HG03280 (cell line): ENCODE measurements around the gene SND1.
"Not testable (repeated sequence)": the region's sequence is repeated elsewhere in the genome, so short reads cannot be mapped to it uniquely, and the experiment has no call there.

Source experiments
- ATAC-seq: cut with Tn5 transposase; IDR thresholded peaks from one replicate; pipeline ENCODE4 v1.9.1; 2021; ENCODE audit warnings: mild to moderate bottlenecking, moderate library complexity; ENCODE audit not compliant: unreplicated experiment

SND1 gene

DNA sequence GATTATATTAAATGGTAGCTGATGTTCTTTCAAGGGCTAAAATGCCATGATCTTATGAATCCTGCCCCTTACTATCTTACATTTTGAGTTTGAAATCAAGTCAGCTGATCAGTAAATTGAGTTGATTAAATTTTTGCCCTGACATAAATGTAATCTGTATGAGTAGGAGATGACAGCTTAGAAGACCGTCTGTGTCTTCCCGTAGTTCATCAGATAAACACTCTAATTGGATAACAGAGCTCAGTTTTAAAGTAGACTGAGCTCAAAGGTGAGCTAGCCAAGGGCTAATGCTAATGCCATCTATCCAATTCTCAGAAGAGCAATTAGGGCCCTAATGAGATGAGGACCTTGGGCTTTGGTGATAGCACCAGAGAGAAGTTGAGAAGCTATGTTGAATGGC lies 296.3 kb downstream of the SND1 start:
- no peak for ATAC-seq

DNA sequence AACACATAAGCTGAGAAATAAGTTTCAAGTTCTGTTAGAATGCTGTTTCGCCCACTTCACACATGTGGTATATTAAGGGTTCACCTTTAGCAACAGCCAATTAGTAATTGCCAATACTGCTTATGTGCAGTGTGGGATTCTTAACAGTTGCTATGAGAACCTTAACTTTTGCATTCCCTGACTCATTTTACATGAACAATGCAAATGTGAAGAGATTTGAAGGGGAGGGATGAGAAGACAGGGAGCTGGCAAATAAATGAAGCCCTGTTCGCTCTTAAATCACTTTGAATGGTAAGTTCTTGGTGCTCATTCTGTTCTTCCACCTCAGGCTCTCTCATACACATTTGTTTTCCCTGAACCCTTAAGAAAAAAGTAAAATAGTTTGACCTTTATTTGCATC lies 296.9 kb downstream of the SND1 start:
- no peak for ATAC-seq

DNA sequence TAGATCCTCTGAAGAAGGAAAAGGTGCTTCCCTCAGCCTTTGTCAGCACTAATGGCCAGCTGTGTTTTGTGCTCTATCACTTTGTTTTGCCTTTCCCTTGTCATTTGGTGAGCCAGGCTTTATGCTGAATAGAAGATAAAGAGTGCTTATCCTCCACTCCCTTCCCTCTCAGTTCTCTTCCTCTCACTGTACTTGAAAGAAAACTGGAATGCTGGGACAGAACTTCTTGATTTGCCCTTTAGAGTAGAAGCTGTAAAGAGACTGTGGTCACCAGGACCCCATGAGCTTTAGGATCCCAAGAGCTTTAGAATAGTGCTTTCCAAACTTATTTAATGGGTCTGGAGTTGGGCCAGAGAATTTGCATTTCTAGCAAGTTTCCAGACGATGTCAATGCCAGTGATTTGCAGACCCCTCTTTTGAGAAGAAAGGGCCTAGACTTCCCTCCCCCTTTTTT lies 297.8 kb downstream of the SND1 start:
- no peak for ATAC-seq

DNA sequence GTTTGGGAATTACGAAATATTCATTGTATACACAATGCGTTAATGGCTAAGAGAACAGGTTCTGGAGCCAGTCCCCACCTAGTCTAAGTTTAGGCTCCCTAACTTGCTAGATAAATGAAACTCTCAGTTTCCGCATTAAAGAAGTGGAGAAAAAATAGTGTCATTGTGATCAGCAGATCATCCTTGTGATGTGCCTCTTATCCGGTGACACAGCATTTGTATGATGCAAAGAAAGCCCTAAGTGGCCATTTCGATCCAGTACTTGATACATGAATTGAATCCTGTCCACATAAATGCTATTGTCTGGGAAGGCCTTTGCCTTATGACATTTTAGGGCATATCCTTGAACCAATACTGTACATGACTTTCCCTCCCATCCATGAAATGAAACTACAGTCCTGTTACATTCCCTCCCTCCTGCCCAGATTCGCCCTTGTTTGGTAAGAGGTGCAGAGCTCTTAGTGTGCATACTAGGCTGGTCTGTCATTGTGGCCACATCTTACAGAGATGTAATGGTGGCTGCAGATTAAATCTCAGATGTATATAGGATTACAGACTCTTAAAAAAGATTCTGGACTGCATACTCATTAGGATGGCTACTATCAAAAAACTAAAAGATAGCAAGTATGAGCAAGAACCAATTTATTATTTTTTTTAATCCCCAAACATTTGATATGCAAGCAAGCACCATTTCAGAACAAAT lies 298.4 kb downstream of the SND1 start:
- ATAC-seq, result no peak

DNA sequence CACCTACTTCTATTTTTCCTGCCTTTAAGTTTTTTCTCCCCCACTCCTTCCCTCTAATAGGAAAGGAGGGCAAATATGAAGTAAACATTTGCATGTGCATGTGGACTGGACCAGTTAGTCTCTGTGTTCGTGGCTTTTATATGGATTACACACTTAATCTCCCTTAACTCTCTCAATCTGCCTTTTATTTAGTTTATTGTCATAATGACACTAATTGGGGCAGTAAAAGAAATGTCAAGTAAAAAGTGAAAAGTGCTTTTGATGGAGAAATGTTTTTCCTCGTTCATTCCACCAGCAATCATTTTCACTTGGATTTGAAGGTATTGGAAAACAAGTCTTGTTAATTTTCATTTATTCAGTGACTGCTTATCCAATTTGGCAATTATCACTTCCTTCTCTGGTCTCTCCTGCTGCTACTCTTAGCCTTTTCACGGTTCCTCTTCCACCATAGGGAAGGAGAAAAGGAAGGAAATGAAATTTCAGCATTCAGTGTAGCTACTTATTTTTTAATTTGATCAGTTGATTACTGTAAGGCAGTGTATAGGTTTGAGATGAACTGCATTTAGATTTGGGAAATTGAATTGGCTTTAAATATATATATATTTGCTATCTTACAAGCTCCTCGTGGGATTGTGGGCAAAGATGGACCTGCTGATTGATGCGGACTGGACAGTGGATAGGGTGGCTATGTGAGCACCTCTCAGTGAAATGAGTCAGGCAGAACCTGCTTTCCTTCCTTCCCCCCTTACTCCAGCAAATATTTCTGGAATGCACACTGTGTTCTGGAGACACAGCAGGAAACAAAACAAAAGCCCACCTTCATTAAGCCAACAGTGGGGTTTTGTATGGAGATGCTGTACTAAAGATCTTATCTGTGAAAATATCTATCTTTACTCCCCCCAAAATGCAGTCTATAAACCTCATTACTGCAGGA lies 301.7 kb downstream of the SND1 start:
- ATAC-seq, result no peak

DNA sequence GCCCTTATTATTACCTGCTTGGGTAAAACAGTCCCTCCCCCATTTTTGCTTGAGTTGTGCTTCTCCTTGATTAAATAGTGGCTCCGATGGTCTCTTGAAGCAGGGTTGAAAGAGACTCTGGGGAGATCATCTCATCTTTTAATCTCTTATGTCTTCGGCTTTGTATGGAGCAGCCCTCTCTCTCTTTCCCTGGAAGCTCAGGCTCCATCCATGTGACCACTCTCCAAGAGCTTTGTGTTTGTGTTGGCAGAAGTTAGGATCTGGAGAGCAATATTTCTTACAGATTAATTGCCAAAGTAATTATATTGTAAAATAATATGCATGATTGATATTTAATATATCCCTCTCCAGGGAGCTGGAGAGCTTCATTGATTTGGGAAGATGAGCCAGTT lies 302.4 kb downstream of the SND1 start:
- no peak for ATAC-seq

DNA sequence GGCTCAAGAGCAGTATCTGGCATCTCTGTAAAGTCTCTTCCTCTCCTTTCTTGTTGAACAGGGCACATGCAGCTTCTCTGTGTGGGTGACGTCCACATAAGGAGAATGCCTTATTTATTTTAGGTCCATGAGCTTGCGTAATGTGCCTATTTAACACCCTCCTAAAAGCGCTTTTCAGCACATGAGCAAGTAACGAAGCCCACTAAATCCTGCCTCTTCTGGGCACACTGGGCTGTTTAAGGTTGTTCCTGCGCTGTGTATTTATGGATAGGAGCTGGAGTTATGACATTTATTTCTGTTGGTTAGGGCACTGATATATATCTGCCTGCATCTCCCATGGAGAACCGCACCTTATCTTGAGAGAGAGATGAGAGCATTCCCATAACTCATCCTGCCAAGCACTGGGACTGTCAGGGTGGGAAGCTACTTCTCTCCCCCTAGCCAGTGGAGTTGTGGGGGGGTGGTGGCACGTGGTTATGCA lies 303.1 kb downstream of the SND1 start:
- no peak for ATAC-seq

DNA sequence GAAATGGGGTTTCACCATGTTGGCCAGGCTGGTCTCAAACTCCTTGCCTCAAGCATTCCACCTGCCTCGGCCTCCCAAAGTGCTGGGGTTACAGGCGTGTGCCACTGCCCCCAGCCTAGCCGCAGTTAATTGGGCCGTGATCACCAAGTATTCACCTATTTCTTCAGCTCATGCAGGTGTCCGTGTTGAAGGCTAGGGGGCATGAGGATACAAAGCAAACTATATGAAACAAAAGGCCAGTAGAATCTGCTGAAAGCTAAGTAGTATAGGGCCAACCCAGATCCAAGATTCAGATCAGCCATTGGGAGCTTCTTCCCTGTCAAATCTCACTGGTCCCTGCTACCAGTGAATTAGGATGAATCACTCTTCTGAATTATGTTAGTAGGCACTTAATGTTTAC lies 305.9 kb downstream of the SND1 start:
- no peak for ATAC-seq

DNA sequence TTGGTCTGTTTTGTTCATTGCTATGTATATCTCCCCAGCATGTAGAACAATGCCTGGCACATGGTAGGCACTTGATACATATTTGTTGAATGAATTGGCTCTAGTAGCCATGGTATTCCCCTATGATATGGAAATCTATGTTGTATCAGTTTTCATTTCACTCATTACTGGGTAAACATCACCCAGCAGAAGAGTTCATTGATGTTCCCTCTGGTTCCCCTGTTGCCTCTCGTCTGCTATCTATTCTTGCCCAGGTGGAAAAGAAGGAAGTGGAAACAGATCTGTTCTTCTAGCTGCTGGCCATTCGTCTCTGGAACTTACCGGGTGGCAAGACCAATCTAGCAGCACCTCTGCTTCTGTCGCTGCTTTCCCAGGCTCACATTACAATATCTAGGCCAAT lies 307.8 kb downstream of the SND1 start:
- no peak for ATAC-seq

DNA sequence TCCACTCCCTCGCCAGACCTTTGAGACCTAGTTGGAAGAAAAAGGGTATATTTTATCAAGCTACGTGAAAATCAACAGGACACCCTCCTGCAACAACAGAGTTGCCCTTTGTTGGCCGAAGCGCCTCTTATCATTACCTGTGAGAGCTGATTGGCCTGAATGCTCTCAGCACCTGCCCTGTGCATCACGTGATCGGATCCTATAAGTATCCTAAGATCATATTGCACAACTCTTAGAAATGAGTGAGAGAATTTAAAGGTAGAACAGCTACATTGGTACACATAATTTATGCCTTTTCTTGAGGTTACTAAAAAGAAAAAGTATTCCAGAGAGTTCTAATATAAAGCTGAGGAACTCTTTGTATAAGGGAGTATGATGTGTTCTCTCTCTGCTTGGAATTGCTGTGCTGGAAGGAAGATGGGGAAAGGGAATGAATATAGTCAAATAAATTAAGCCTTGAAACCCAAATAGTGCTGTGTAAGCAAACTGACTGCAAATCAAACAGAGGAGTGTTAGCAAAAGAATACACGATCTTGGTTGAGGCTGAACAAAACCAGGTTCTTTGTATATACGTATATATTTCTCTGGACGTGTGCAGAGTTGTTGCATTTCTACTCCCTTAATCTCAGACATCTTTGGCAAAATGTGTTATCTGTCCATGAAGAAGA lies 309.9 kb downstream of the SND1 start:
- ATAC-seq, result no peak

DNA sequence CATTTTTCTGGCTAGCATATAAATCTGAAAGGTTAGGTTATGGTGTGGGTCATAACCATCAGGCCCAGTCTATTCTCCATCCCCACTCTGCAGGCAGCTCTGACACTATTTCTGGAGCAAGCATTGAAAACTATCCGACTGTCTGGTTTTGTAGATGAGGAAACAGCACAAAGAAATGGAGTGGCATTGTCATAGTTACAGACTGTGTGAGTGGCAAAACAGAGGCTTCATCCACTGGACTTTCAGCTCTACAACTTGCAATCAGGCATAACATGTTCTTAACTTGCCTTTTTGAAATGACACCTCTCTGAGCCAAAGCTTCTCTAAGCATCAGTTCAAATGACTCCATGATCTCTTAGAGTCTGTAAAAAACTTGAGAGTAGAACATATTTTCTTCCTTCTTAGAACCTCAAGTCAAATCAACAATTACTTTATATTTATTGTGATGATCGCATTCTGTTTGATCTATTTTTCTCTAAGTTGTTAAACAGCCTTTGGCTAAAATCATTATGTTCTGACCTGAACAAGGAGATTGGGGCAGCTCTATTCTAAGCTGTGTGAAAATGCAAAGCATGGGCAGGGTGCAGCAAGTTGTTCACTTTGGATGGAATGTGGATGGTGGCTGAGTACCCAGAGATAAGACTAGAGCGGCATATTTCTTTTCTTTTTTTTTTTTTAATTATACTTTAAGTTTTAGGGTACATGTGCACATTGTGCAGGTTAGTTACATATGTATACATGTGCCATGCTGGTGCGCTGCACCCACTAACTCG lies 310.8 kb downstream of the SND1 start:
- ATAC-seq, result no peak

DNA sequence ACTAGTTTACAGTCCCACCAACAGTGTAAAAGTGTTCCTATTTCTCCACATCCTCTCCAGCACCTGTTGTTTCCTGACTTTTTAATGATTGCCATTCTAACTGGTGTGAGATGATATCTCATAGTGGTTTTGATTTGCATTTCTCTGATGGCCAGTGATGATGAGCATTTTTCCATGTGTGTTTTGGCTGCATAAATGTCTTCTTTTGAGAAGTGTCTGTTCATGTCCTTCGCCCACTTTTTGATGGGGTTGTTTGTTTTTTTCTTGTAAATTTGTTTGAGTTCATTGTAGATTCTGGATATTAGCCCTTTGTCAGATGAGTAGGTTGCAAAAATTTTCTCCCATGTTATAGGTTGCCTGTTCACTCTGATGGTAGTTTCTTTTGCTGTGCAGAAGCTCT lies 311.9 kb downstream of the SND1 start:
- ATAC-seq, result not testable (repeated sequence)

DNA sequence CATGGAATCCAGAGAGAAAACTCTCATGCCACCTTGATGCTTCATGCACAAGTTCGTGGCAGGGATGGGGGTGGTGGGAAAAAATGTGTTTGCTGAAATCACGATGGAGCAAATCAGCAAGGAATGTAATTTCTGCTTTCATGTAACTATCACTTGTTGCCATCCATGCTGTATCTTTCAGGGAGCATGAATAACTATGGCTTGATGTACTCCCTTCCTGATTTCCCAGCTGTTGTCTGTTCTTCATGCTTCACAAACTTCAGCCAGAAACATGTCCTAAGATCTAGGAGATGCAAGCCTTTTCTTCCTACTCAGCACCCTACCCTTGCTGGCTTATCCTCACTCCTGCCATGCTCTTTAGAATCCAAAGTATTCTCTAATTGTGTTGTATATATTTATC lies 315.3 kb downstream of the SND1 start:
- no peak for ATAC-seq

DNA sequence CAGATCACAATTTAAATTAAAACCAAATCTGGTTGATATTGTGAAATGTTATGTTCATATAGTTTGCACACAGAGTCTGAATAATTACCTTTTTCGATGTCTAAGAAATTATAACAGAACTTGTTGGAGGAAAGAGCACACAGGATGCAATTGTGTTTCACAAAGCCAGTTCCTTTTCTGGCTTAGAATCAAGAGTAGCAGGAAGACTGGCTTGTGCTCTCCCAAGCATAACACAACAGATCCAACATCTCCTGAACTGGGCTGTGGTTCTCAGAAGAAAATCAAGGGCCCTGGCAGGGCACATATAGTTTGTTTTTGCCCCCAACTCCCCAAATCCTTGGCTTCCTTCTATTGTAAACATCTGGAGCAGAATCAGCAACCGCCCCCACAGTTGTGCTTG lies 316.6 kb downstream of the SND1 start:
- ATAC-seq, result no peak

DNA sequence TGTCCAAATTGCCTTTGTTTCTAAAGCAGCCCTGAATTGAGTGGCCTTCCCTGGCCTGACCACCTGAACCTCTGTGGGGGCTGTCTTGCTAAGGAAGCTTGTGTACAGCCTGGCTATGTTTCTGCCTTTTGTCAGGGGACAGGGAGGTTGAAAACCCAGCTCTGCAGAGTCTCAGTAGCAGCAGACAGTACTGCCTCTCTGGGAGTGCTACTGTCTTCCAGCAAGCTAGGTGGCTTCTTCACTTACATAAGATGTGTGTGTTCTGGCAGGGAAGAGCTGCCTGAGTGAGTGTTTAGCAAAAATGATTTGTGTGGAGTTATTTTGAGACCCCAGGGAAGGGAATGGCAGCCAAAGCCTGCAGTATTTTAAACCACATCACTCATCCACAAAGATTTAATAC lies 321.8 kb downstream of the SND1 start:
- ATAC-seq, result no peak

DNA sequence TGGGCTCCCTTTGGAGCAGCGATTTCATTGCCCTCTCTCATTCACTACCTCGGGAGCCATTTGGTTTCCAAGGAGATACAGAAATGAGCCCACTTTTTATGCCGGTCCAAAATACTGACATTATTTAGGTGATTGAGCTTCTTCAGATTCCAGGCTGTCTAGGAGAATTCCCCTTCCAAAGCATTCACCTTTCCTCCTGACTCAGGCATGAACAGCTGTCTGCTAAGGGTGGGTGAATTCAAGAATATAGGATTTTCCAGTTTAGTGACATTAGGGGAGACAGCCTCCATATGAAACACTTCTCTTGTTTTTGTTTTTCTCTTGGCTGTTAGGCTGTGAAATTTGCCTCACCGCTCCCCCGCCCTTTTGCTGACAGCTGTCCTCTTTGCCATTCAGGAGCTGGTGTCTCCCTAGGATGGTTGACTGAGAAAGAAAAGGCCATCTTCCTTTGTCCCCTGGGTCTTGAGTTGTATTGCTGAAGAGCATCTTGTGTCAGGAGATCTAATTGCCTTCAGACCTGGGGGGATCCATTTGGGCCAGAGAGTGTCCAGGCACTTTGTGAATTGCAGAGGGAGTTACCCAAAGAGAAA lies 322.5 kb downstream of the SND1 start:
- ATAC-seq, result no peak

DNA sequence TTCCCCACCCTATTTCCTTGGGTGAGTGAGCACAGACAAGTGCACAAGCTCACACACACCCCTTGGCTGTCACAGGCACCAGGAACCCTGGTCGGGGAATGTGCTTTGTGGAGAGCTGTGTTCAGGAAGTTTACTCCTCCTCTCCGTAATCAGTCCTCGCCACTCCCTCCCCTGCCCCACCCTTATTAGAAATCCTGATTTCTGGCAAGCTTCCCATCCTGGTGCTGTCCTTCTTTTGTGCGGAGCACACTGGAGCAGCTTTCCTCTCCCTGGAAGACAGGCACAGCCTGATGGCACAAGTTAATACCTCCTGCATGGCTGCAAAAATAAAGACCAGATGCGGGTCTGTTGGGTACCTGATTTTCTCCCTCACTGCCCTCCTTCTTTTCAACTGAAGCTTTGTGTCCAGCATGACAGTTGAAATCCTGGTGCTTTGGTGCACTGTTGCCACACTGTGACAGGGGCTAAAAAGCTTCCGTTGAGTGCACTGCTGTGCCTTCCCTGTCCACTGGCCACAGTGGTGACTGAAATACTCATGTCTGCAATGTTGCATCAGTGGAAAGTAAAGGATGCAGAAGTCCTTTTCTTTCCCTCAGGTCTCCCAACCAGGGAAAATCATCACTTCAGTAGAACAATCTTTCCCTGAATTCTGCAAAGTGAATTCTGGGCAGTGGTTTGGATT lies 324.2 kb downstream of the SND1 start:
- ATAC-seq, result no peak

DNA sequence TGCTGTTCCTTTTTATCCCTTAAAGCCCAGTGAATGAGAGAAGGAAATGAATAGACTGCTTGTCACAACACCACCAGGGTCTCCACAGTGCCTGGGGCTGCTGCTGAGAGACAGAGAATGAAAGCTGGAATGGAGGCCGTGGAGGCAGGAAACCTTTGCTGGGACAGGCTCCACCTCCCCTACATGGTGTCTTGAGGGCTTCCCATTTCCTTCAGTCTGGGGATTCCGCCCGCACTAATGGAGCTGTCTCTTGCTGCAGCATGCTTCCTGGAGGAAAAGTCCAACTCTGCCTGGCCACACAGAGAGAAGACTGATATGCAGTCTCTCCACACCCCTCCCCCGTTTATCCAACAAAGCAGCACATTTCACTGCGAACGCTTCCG lies 324.7 kb downstream of the SND1 start:
- no peak for ATAC-seq

DNA sequence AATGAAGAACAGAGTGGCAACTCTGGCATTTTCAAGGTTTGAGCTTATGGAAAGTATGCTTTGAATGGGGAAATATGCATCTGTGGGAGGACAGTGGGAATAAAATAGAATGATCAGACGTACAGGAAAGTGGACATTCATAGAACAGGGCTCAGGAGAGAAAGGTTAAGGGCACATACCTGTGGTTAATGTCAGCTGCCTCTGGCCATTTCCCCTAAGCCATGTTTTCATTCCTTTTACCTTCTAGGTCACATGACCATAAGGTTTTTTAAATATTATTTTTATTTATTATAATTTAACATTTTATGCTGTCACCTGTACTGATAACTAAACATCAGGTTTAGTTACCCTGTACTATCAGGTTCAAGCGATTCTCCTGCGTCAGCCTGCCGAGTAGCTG lies 326.4 kb downstream of the SND1 start:
- no peak for ATAC-seq
